ENCODE results near the gene LTA4H. TPM values are rescaled to one million over a fixed set of nuclear protein-coding genes. Genes with fewer than 3 reads are reported as not detected.

LTA4H gene
- polyA plus RNA-seq (ENCODE audit: low read depth in 6 of 6) = 100 to 1,000 TPM; 203 to 338 (median 258) TPM

GRCh38 chr12:96035283-96036236 is at the start of gene LTA4H:
TSS of gene LTA4H (minus strand) at chr12:96035587. CDS start at chr12:96035519, 68 bp downstream.
- no peaks in the 10 kb centered on the region for H3K27me3 Mint-ChIP-seq
- no peak within 1 kb of the TSS for H3K27ac Mint-ChIP-seq
- no peak within 1 kb of the TSS for H3K4me3 Mint-ChIP-seq
- H3K9me3 Mint-ChIP-seq = no peaks in the 10 kb centered on the region
- peaks cover 14 to 27% (median 17%) of the 10 kb centered on the region in 3 donors for H3K4me1 Mint-ChIP-seq
- DNase-seq = peak; percentile 96
- peaks cover 3 to 5% of the 10 kb centered on the region in 2 donors for H3K36me3 Mint-ChIP-seq
- ATAC-seq (ENCODE audit: low read depth in 2 of 2) = peak; percentile 88 to 89

GRCh38 chr12:96084624-96085023 is 49.2 kb upstream of the LTA4H start:
- ATAC-seq (ENCODE audit: low read depth in 2 of 2) = no peak
- no peak for DNase-seq
- Mint-ChIP-seq H3K36me3 (peaks cover 6 to 10% of the 10 kb centered on the region in 2 donors), H3K4me3 (no peak overlapping the region), H3K27me3 (peaks cover 0 to 4% (median 0%) of the 10 kb centered on the region in 3 donors), H3K27ac (no peak overlapping the region), H3K9me3 (peaks cover 8 to 22% (median 12%) of the 10 kb centered on the region in 7 donors), H3K4me1 (peaks cover 0 to 4% (median 3%) of the 10 kb centered on the region in 3 donors)

GRCh38 chr12:96083020-96083719 is 47.8 kb upstream of the LTA4H start:
- ATAC-seq (ENCODE audit: low read depth in 2 of 2) = no peak
- H3K4me1 Mint-ChIP-seq = peaks cover 0 to 4% (median 0%) of the 10 kb centered on the region in 3 donors

GRCh38 chr12:96081596-96081995 is 46.2 kb upstream of the LTA4H start:
- no peak overlapping the region for H3K27ac Mint-ChIP-seq
- no peak for DNase-seq
- peaks cover 0 to 10% of the 10 kb centered on the region in 2 donors for H3K36me3 Mint-ChIP-seq
- peaks cover 0 to 7% (median 5%) of the 10 kb centered on the region in 7 donors for H3K9me3 Mint-ChIP-seq
- peak overlapping the region in 1 of 8 donors; percentile 56 for H3K4me3 Mint-ChIP-seq
- no peak for ATAC-seq (ENCODE audit: low read depth in 2 of 2)
- H3K27me3 Mint-ChIP-seq = peaks cover 0 to 8% (median 4%) of the 10 kb centered on the region in 3 donors
- H3K4me1 Mint-ChIP-seq = peaks cover 0 to 4% (median 0%) of the 10 kb centered on the region in 3 donors

More at GRCh38 chr12:96083020-96083719, 47.8 kb upstream of the LTA4H start:
- H3K9me3 Mint-ChIP-seq = peaks cover 0 to 14% (median 7%) of the 10 kb centered on the region in 7 donors
- no peak overlapping the region for H3K27ac Mint-ChIP-seq
- H3K27me3 Mint-ChIP-seq = peaks cover 0 to 4% (median 3%) of the 10 kb centered on the region in 3 donors
- no peak for DNase-seq
- peaks cover 0 to 10% of the 10 kb centered on the region in 2 donors for H3K36me3 Mint-ChIP-seq
- H3K4me3 Mint-ChIP-seq = no peak overlapping the region

GRCh38 chr12:96078231-96079135 is 43.1 kb upstream of the LTA4H start:
- H3K4me3 Mint-ChIP-seq = no peak overlapping the region
- peaks cover 0 to 4% of the 10 kb centered on the region in 2 donors for H3K36me3 Mint-ChIP-seq
- peaks cover 0 to 8% (median 3%) of the 10 kb centered on the region in 3 donors for H3K4me1 Mint-ChIP-seq
- DNase-seq = no peak
- ATAC-seq (ENCODE audit: low read depth in 2 of 2) = no peak
- no peak overlapping the region for H3K27ac Mint-ChIP-seq
- H3K27me3 Mint-ChIP-seq = peaks cover 0 to 8% (median 7%) of the 10 kb centered on the region in 3 donors
- no peaks in the 10 kb centered on the region for H3K9me3 Mint-ChIP-seq

GRCh38 chr12:96077081-96077480 is 41.7 kb upstream of the LTA4H start:
- Mint-ChIP-seq H3K36me3 (peaks cover 0 to 4% of the 10 kb centered on the region in 2 donors), H3K4me3 (no peak overlapping the region), H3K4me1 (peaks cover 5 to 10% (median 5%) of the 10 kb centered on the region in 3 donors), H3K27me3 (peaks cover 0 to 8% (median 7%) of the 10 kb centered on the region in 3 donors), H3K27ac (no peak overlapping the region), H3K9me3 (no peaks in the 10 kb centered on the region)
- ATAC-seq (ENCODE audit: low read depth in 2 of 2) (no peak), DNase-seq (no peak)

GRCh38 chr12:96075560-96075959 is 40.2 kb upstream of the LTA4H start:
- no peak for ATAC-seq (ENCODE audit: low read depth in 2 of 2)
- DNase-seq = no peak
- Mint-ChIP-seq H3K27ac (no peak overlapping the region), H3K4me1 (peaks cover 12 to 19% (median 13%) of the 10 kb centered on the region in 3 donors), H3K4me3 (no peak overlapping the region), H3K36me3 (peaks cover 0 to 4% of the 10 kb centered on the region in 2 donors), H3K9me3 (no peaks in the 10 kb centered on the region), H3K27me3 (peaks cover 0 to 8% (median 7%) of the 10 kb centered on the region in 3 donors)

GRCh38 chr12:96073346-96074330 is 38.3 kb upstream of the LTA4H start:
- H3K27ac Mint-ChIP-seq = peak overlapping the region in 1 of 6 donors; percentile 39
- H3K4me1 Mint-ChIP-seq = peaks cover 15 to 17% (median 17%) of the 10 kb centered on the region in 3 donors
- peaks cover 0 to 8% (median 3%) of the 10 kb centered on the region in 3 donors for H3K27me3 Mint-ChIP-seq
- no peak for DNase-seq
- no peak overlapping the region for H3K4me3 Mint-ChIP-seq
- ATAC-seq (ENCODE audit: low read depth in 2 of 2) = no peak
- H3K36me3 Mint-ChIP-seq = no peaks in the 10 kb centered on the region
- H3K9me3 Mint-ChIP-seq = no peaks in the 10 kb centered on the region

GRCh38 chr12:96070670-96071279 is 35.4 kb upstream of the LTA4H start:
- peak overlapping the region in 3 of 8 donors; percentile 9 to 69 (median 20) for H3K4me3 Mint-ChIP-seq
- H3K4me1 Mint-ChIP-seq = peaks cover 15 to 17% (median 17%) of the 10 kb centered on the region in 3 donors
- peaks cover 0 to 3% (median 0%) of the 10 kb centered on the region in 3 donors for H3K27me3 Mint-ChIP-seq
- ATAC-seq (ENCODE audit: low read depth in 2 of 2) (peak; percentile 23 to 61), DNase-seq (no peak)
- no peaks in the 10 kb centered on the region for H3K36me3 Mint-ChIP-seq
- H3K27ac Mint-ChIP-seq = peak overlapping the region in 4 of 6 donors; percentile 26 to 86 (median 47)
- no peaks in the 10 kb centered on the region for H3K9me3 Mint-ChIP-seq

GRCh38 chr12:96069511-96070231 is 34.3 kb upstream of the LTA4H start:
- no peak overlapping the region for H3K27ac Mint-ChIP-seq
- H3K36me3 Mint-ChIP-seq = no peaks in the 10 kb centered on the region
- H3K27me3 Mint-ChIP-seq = no peaks in the 10 kb centered on the region
- ATAC-seq (ENCODE audit: low read depth in 2 of 2) = no peak
- H3K4me3 Mint-ChIP-seq = no peak overlapping the region
- no peaks in the 10 kb centered on the region for H3K9me3 Mint-ChIP-seq
- peaks cover 15 to 17% (median 17%) of the 10 kb centered on the region in 3 donors for H3K4me1 Mint-ChIP-seq
- no peak for DNase-seq

GRCh38 chr12:96068636-96069035 is 33.2 kb upstream of the LTA4H start:
- Mint-ChIP-seq H3K27ac (peak overlapping the region in 1 of 6 donors; percentile 82), H3K4me3 (no peak overlapping the region), H3K9me3 (no peaks in the 10 kb centered on the region), H3K36me3 (no peaks in the 10 kb centered on the region), H3K27me3 (no peaks in the 10 kb centered on the region), H3K4me1 (peaks cover 22 to 25% (median 23%) of the 10 kb centered on the region in 3 donors)
- DNase-seq (no peak), ATAC-seq (ENCODE audit: low read depth in 2 of 2) (no peak)

Measured in naive B cell (primary cell).